Activated T-cell treated with anti-CD3 and anti-CD28 coated beads for 4 hours (primary cell): ENCODE results near the gene TPPP2.
"Not testable (repeated sequence)": the region's sequence is repeated elsewhere in the genome, so short reads cannot be mapped to it uniquely, and the experiment has no call there.

Experiments used
- DNase-seq: peaks from one replicate; pipeline ENCODE4 v3.0.0-alpha.2; 2020

Gene TPPP2

GRCh38 chr14:21039585-21040369, 9.8 kb downstream of the TPPP2 start:
- DNase-seq: no peak

GRCh38 chr14:21040370-21040925, 10.4 kb downstream of the TPPP2 start:
- no peak for DNase-seq

DNA sequence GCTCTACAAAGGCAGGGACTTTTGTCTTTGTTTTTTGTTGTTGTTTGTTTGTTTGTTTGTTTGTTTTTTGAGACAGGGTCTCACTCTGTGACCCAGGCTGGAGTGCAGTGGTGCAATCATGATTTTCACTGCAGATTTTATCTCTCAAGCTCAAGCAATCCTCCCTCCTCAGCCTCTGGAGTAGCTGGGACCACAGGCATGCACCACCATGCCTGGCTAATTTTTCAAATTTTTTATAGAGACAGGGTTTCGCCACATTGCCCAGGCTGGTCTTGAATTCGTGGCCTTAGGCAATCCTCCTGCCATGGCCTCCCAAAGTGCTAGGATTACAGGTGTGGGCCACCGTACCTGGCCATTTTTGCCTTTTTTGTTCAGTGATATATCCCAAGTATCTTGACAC, 10.9 kb downstream of the TPPP2 start:
- not testable (repeated sequence) for DNase-seq

GRCh38 chr14:21041676-21042433, 11.8 kb downstream of the TPPP2 start, which contains the start of gene RNASE7:
Gene RNASE7 (plus strand): TSS chr14:21042362. CDS start chr14:21042993, 631 bp downstream.
- DNase-seq: no peak

DNA sequence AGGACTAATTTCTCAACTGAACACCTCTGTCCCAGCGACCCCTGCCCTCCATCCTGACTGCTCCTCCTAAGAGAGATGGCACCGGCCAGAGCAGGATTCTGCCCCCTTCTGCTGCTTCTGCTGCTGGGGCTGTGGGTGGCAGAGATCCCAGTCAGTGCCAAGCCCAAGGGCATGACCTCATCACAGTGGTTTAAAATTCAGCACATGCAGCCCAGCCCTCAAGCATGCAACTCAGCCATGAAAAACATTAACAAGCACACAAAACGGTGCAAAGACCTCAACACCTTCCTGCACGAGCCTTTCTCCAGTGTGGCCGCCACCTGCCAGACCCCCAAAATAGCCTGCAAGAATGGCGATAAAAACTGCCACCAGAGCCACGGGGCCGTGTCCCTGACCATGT, 12.9 kb downstream of the TPPP2 start:
- DNase-seq: no peak

DNA sequence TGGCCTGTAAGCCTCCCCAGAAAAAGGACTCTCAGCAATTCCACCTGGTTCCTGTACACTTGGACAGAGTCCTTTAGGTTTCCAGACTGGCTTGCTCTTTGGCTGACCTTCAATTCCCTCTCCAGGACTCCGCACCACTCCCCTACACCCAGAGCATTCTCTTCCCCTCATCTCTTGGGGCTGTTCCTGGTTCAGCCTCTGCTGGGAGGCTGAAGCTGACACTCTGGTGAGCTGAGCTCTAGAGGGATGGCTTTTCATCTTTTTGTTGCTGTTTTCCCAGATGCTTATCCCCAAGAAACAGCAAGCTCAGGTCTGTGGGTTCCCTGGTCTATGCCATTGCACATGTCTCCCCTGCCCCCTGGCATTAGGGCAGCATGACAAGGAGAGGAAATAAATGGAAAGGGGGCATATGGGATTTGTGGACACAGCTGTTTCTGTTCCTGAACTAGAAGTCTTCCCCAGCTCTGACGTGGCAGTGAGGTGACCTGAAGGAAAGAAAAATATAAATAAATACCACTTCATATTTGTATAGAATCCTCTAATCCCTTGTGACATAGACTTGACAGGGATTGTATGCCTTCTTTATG, 13.5 kb downstream of the TPPP2 start:
- no peak for DNase-seq

DNA sequence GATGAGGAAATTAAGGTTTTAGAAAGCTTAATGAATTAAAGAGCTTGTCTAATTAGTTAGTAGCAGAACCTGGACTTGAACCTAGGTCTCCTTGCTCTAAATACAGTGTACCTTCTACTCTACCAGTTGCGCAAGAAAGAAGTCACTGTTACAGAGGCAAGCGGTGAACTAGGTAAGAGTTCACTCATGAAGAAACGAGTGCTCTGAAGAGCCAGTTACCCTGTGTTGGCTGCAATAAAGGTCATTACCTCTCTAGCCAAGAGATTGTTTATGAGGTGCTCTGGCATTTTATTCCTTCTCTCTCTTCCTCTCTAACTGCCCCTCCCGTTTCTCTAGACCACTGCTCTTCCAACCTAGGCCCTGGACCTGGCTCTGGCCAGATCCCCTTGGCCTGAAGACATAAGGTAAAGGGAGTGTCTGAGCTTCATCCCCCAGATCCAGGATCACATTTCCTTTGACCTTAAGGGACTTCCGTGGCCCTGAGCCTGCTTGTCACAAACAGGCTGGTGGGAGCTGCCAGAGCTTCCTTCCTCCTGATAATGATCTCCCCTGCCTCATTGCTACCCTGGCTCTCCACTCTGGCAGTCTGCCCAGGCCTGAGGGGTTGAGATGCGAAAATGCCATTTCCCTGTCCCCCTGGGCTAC, 14.1 kb downstream of the TPPP2 start:
- DNase-seq: no peak

- no peak for DNase-seq
Measured at GRCh38 chr14:21047378-21047781, 17.4 kb downstream of the TPPP2 start.

DNA sequence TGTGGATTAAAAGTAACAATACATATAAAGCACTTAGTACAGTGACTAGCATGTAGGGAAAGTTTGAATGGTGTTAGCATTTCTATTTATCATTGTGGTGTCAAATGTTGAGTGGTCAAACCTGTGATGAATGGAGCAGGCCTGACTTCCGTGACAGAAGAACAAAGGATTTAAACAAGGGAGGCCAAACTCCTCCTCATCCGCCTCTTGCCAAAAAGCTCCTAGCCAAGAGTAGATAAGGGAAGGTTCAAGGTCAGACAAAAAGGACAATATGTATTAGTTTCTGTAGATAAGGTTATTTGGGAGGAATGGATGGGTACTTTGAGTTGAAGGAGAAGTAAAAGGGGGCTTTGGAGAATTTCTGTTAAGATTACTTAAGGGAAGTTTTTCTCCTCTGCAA, 18.6 kb downstream of the TPPP2 start:
- DNase-seq: no peak

DNA sequence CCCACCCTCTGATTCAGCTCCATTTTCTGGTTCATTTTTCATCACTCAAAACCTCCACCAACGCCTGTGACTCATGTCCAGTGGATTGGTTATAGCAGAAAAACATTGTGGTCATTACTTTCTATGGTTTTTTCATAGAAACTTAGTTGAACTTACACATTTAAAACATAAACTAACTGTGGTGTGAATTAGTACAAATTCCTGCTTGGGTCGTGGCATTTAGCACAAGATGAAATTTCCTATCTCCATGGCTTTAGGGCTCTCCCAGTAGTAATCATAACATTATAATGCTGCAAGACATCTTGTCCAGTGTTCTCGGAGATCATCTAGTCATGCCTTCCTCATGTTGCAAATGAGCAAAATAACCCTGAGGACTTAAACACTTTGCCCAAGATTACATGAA, 19.3 kb downstream of the TPPP2 start:
- no peak for DNase-seq

DNA sequence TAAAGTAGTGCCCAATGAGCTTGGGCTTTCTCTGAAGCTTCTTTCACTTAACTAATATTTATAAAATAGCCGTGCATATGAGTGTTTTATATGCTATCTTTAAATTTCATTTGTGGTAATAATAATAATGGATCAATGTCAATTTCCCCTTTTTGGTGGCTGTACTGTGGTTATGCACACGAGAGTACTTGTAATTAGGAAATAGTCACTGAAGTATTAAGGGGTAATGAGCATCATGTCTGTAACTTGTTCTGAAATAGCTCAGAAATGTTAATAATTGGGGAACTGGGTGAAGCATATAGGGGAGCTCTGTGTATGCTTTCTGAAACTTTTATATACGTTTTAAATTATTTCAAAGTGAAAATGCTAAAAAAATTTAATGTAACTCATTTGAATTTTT, 20.6 kb downstream of the TPPP2 start:
- DNase-seq: no peak

DNA sequence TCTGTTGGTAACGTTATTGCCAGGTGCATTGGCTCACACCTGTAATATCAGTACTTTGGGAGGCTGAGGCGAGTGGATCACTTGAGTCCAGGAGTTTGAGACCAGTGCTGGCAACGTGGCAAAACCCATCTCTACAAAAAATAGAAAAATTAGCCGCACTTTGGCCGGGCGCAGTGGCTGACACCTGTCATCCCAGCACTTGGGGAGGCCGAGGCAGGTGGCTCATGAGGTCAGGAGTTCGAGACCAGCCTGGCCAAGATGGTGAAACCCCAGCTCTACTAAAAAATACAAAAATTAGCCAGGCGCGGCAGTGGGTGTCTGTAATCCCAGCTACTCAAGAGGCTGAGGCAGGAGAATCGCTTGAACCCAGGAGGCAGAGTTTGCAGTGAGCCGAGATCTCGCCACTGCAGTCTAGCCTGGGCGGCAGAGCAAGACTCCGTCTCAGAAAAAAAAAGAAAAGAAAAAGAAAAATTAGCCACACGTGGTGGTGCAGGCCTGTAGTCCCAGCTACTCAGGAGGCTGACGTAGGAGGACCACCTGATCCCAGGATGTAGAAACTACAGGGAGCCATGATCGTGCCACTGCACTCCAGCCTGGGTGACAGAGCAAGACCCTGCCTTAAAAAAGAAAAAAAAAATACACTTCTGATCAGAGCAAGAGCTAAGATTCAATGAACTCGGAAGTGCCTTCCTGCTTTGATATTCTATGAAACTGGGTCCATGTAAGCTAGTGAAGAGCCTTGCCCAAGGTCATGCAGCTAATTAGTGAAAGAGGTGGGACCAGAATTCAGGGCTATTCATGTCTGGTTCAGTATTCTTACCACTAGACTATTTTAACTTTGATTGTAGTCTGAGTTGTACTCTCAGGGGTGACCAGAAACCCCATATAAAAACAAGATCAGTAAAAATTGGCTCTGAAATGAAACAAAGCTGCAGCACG, 23.4 kb downstream of the TPPP2 start:
- DNase-seq: no peak

GRCh38 chr14:21054123-21054767, 24.2 kb downstream of the TPPP2 start:
- DNase-seq: no peak

GRCh38 chr14:21054768-21055145, 24.7 kb downstream of the TPPP2 start:
- DNase-seq: no peak

- no peak for DNase-seq
Measured at GRCh38 chr14:21055432-21056117, 25.6 kb downstream of the TPPP2 start.

GRCh38 chr14:21056520-21057163, 26.6 kb downstream of the TPPP2 start:
- DNase-seq: no peak

DNA sequence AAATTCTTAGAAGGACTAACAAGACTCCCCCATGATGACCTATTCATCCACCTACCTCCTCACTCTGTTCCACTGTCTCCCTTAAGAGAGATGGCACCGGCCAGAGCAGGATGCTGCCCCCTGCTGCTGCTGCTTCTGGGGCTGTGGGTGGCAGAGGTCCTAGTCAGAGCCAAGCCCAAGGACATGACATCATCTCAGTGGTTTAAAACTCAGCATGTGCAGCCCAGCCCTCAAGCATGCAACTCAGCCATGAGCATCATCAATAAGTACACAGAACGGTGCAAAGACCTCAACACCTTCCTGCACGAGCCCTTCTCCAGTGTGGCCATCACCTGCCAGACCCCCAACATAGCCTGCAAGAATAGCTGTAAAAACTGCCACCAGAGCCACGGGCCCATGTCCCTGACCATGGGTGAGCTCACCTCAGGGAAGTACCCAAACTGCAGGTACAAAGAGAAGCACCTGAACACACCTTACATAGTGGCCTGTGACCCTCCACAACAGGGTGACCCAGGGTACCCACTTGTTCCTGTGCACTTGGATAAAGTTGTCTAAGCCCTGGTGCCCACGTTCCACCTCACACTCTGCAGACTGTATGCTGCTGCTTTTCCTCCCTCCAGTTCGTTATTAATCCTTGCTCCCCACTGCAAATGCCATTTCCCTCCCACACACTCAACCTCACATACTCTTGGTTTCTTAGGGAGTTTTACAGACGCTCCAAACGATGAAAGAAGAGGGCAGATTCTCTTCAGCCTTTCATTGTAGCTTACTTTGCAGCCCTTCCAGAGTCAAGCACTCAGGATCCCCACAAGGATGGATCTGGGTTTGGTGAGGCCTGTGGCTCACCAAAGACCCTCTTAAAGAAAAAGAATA, 28.0 kb downstream of the TPPP2 start, which contains the start of gene RNASE8:
TSS of gene RNASE8 (plus strand) at position 20 of the 873 bp plus-strand sequence. CDS start at position 91, 71 bp downstream.
- no peak for DNase-seq

DNA sequence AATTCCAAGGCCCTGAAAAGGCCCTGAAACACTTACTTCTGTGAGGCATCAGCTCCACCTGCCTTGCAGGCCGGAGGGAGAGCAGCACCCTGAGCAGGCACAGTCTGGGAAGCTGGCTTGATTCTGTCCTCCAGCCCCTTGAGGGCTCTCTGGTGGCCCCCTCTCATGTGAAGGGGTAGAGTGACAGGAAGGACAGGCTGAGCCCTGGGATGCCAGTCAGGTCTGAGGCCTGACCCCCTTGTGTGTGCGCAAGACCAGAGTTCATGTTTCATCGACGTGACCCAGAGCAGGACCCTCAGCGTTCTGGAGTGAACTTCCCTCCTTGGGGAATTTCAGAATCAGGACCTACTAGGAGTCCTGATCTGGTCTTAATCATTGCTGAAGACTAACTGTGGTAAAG, 28.9 kb downstream of the TPPP2 start:
- no peak for DNase-seq
